Vagina (tissue), 2 donors: ENCODE measurements around the gene STX7.

ENCODE experiments used
- CTCF ChIP-seq, 3 experiments: fragments of 450-650 bp in 2 of 3; fragments of 200-600 bp in 1 of 3; sonication (generic) in 1 of 3; IDR thresholded peaks; one replicate each; pipeline ENCODE4 v1.5.1; 2017 to 2019; ENCODE audit warnings: antibody characterized with exemption in 3 of 3, mild to moderate bottlenecking in 2 of 3, moderate library complexity in 2 of 3
- POLR2A ChIP-seq, 2 donors: fragments of 450-650 bp; IDR thresholded peaks; one replicate each; pipeline ENCODE4 v1.6.1; 2017; ENCODE audit warnings: antibody characterized with exemption in 2 of 2, mild to moderate bottlenecking in 2 of 2, moderate library complexity in 2 of 2
- POLR2AphosphoS5 ChIP-seq, 2 donors: sonication (generic); formaldehyde crosslinking; IDR thresholded peaks; one replicate each; pipeline ENCODE4 v1.9.0; 2017; ENCODE audit warnings: antibody characterized with exemption in 2 of 2, mild to moderate bottlenecking in 2 of 2, low read depth in 1 of 2; ENCODE audit not compliant: insufficient read depth in 1 of 2

DNA sequence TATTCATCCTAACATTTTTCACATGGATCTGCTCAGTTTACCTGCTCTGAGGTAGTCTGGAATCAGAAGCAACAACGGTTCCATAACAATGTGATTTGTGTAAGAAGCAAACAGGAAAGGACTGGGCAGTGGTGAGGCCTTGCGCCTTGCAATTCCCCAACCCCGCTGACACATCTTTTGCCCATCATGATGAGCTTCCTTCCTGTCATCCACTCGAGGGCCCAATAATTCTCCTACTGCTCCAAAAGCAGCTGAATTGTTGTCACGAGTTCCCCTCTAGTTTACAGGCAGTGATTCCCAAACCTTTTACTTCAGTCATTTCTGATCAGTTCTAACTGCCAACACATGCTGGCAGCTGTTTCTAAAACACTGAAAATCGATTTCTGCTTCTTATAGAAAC is 22.9 kb downstream of the STX7 start:
- no peak for TF ChIP-seq CTCF (IDR thresholded peaks at IDR 0.05)
- no peak for TF ChIP-seq POLR2AphosphoS5 (IDR thresholded peaks at IDR 0.05; ENCODE audit: insufficient read depth in 1 of 2, low read depth in 1 of 2)
- no peak for TF ChIP-seq POLR2A (IDR thresholded peaks at IDR 0.05)
